CD4-positive, alpha-beta T cell treated with Interleukin-1 beta for 1 hour (primary cell): ENCODE data around the gene CCL17.

Experiments
- DNase-seq, 2 donors: peaks; one replicate each; pipeline ENCODE4 v3.0.0-alpha.2; 2020 to 2022

Gene CCL17

GRCh38 chr16:57401943-57402640 lies 2.5 kb upstream of the CCL17 start:
- DNase-seq: no peak

- no peak for DNase-seq
These were observed 530 bp downstream of the CCL17 start for GRCh38 chr16:57405097-57405496.

- no peak for DNase-seq
These were observed 2.3 kb downstream of the CCL17 start for GRCh38 chr16:57406881-57407280.

GRCh38 chr16:57407521-57408353 lies 3.2 kb downstream of the CCL17 start:
- no peak for DNase-seq

GRCh38 chr16:57409065-57409464 lies 4.5 kb downstream of the CCL17 start:
- no peak for DNase-seq

GRCh38 chr16:57409870-57410587 lies 5.5 kb downstream of the CCL17 start:
- no peak for DNase-seq

GRCh38 chr16:57411362-57411976 lies 6.9 kb downstream of the CCL17 start:
- no peak for DNase-seq

GRCh38 chr16:57412584-57412983 lies 8.0 kb downstream of the CCL17 start:
- DNase-seq: no peak

GRCh38 chr16:57413301-57413730 lies 8.7 kb downstream of the CCL17 start:
- peak in 1 of 2 donors; percentile 67 for DNase-seq

GRCh38 chr16:57413733-57414132 lies 9.2 kb downstream of the CCL17 start:
- DNase-seq: no peak

- no peak for DNase-seq
These were observed 11.5 kb downstream of the CCL17 start for GRCh38 chr16:57416084-57416483.

GRCh38 chr16:57419506-57419905 lies 14.9 kb downstream of the CCL17 start:
- no peak for DNase-seq

GRCh38 chr16:57422026-57422944 lies 17.7 kb downstream of the CCL17 start:
- no peak for DNase-seq

- no peak for DNase-seq
These were observed 18.6 kb downstream of the CCL17 start for GRCh38 chr16:57423152-57423551.

- DNase-seq: no peak
These were observed 20.0 kb downstream of the CCL17 start for GRCh38 chr16:57424583-57424982.

GRCh38 chr16:57426356-57426755 lies 21.8 kb downstream of the CCL17 start:
- no peak for DNase-seq

GRCh38 chr16:57427307-57427706 lies 22.7 kb downstream of the CCL17 start:
- no peak for DNase-seq

GRCh38 chr16:57427824-57428223 lies 23.3 kb downstream of the CCL17 start:
- no peak for DNase-seq

GRCh38 chr16:57430955-57431354 lies 26.4 kb downstream of the CCL17 start:
- DNase-seq: no peak

- no peak for DNase-seq
These were observed 27.9 kb downstream of the CCL17 start for GRCh38 chr16:57432505-57432904.

GRCh38 chr16:57432989-57433388 lies 28.4 kb downstream of the CCL17 start:
- no peak for DNase-seq

GRCh38 chr16:57434003-57434402 lies 29.4 kb downstream of the CCL17 start:
- DNase-seq: no peak
